ENCODE data around the gene AGAP3.

- TF ChIP-seq CTCF (IDR thresholded peaks at IDR 0.05) (no peak), POLR2AphosphoS5 (IDR thresholded peaks at IDR 0.05) (no peak), POLR2A (IDR thresholded peaks at IDR 0.05) (no peak), EP300 (IDR thresholded peaks at IDR 0.05; ENCODE audit: low read depth) (no peak)
Measured at GRCh38 chr7:151083824-151084160, 2.5 kb upstream of the AGAP3 start.
